Gastrocnemius medialis (tissue), 4 donors: ENCODE measurements around the gene CLDN19. TPM values are rescaled to one million over a fixed set of nuclear protein-coding genes. Genes with fewer than 3 reads are reported as not detected.

Experiments used
- ATAC-seq, 2 donors: fragments of 150-250 bp; one replicate each; pipeline ENCODE4 v1.9.1; 2016
- DNase-seq, 2 donors: peaks; one replicate each; pipeline ENCODE4 v3.0.0-alpha.2; 2019
- H3K27ac ChIP-seq, 4 donors: fragments of 200-600 bp; sonication (generic); 1 replicate in 1 of 4; 2 replicates in 3 of 4; pipeline ENCODE4 v1.5.1; 2016 to 2018; ENCODE audit warnings: mild to moderate bottlenecking in 2 of 4, moderate library complexity in 1 of 4
- H3K27me3 ChIP-seq, 3 donors: fragments of 200-600 bp; sonication (generic) in 2 of 3; 1 replicate in 1 of 3; 2 replicates in 2 of 3; pipeline versions ENCODE4 v1.5.1 to v1.6.0; 2016 to 2019; ENCODE audit warnings: mild to moderate bottlenecking in 1 of 3, moderate library complexity in 1 of 3
- H3K36me3 ChIP-seq, 2 donors: fragments of 200-600 bp; sonication (generic) in 1 of 2; one replicate each; pipeline ENCODE4 v1.5.1; 2017 to 2018
- H3K4me1 ChIP-seq, 2 donors: fragments of 200-600 bp; sonication (generic) in 1 of 2; one replicate each; pipeline ENCODE4 v1.5.1; 2016 to 2017; ENCODE audit warnings: mild to moderate bottlenecking in 2 of 2
- H3K4me3 ChIP-seq, 4 donors: fragments of 200-600 bp; sonication (generic) in 3 of 4; 1 replicate in 1 of 4; 2 replicates in 3 of 4; pipeline ENCODE4 v1.5.1; 2016 to 2019; ENCODE audit warnings: mild to moderate bottlenecking in 2 of 4
- H3K9me3 ChIP-seq, 3 donors: fragments of 200-600 bp; sonication (generic) in 2 of 3; 1 replicate in 1 of 3; 2 replicates in 2 of 3; pipeline ENCODE4 v1.5.1; 2016 to 2019
- POLR2A ChIP-seq, 2 donors: fragments of 450-650 bp; IDR thresholded peaks; one replicate each; pipeline ENCODE4 v1.6.1; 2017; ENCODE audit warnings: antibody characterized with exemption in 2 of 2, mild to moderate bottlenecking in 2 of 2, moderate library complexity in 2 of 2
- in situ Hi-C, 4 donors: fragments of 200-750 bp; cut with MboI; loops; one replicate each; pipeline versions ENCODE4 v1.15.0 to v1.8.0; 2017; ENCODE audit warnings: low sequenced_read_pairs in 4 of 4
- intact Hi-C: fragments of 100-400 bp; cut with DNase I; formaldehyde crosslinking; loops from one replicate; pipeline ENCODE4 v1.15.1; 2023; ENCODE audit warnings: low total_unique reads
- total RNA-seq, 4 donors: library from RNA; depleted of rRNA; stranded (reverse); fragments of >200 nt; gene quantifications; one replicate each; pipeline versions ENCODE4 v1.1.0 to v1.2.3, GENCODE V29; 2016
- TF ChIP-seq, protein P1 (sequence below), 5 experiments: fragments of 450-650 bp in 3 of 5; fragments of 200-600 bp in 2 of 5; sonication (generic) in 2 of 5; IDR thresholded peaks in 4 of 5; conservative IDR thresholded peaks in 1 of 5; 1 replicate in 4 of 5; 2 replicates in 1 of 5; pipeline ENCODE4 v1.5.1; 2016 to 2019; ENCODE audit warnings: antibody characterized with exemption in 5 of 5, mild to moderate bottlenecking in 3 of 5, moderate library complexity in 3 of 5

Gene CLDN19
- total RNA-seq, 4 donors from 2014 or later = 0.20 to 0.59 TPM; not detected in 2

- DNase-seq = no peak
- ATAC-seq = no peak
- Histone ChIP-seq H3K4me3 (no peak overlapping the region), H3K4me1 (no peaks in the 10 kb centered on the region), H3K9me3 (no peaks in the 10 kb centered on the region), H3K27ac (no peak overlapping the region), H3K36me3 (no peaks in the 10 kb centered on the region), H3K27me3 (no peaks in the 10 kb centered on the region)
- intact Hi-C loops = no loop called here
- in situ Hi-C loops = loop anchor here in 1 of 4 donors (25.0 kb wide), 2 partner anchors 172 to 597 kb away; no protein-coding TSS in a partner anchor
- no peak for TF ChIP-seq POLR2A (IDR thresholded peaks at IDR 0.05)
- TF ChIP-seq, protein P1, sequence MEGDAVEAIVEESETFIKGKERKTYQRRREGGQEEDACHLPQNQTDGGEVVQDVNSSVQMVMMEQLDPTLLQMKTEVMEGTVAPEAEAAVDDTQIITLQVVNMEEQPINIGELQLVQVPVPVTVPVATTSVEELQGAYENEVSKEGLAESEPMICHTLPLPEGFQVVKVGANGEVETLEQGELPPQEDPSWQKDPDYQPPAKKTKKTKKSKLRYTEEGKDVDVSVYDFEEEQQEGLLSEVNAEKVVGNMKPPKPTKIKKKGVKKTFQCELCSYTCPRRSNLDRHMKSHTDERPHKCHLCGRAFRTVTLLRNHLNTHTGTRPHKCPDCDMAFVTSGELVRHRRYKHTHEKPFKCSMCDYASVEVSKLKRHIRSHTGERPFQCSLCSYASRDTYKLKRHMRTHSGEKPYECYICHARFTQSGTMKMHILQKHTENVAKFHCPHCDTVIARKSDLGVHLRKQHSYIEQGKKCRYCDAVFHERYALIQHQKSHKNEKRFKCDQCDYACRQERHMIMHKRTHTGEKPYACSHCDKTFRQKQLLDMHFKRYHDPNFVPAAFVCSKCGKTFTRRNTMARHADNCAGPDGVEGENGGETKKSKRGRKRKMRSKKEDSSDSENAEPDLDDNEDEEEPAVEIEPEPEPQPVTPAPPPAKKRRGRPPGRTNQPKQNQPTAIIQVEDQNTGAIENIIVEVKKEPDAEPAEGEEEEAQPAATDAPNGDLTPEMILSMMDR (IDR thresholded peaks at IDR 0.05 in 4 of 5, conservative IDR thresholded peaks at IDR 0.05 in 1 of 5) = no peak
These were observed 5.6 kb downstream of the CLDN19 start for GRCh38 chr1:42734201-42735035.

DNA sequence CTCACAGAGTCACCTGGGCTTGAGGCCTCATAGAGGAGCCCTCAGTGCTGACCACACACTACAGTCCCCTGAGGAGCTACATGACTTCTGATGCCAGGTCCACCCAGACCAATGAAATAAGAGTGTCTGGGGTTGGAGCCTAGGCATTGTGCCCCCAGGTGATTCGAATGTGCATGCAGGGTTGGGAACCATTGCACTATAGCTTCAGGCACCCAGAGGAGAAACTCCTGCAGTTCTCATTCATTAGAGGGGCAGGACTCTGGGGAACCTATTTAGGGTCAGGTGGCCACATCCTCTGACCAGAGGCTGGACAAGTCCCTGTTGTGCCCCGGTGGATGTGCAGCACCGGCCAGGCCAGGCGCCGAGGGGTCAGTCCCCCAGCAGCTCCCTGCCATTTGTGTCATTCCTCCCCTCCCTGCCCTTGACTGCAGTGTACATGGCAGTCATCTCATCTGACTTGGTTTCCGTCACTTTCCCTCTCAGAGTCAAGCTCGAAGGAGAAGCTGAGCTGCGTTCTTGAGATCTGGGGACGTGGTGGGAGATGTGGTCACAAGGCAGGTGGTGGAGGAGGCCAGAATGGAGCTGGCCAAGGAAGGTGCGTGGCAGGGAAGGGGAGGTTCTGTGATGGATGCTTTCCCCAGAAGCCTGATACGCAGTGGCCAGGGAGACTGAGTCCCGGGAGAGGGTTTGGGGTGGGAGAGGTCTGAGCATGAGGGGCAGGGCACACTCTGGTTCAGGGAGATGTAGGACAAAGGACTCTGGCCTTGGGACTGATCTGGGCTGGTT, 6.4 kb downstream of the CLDN19 start:
- H3K4me3 ChIP-seq = no peak overlapping the region
- TF ChIP-seq, protein P1 (IDR thresholded peaks at IDR 0.05 in 4 of 5, conservative IDR thresholded peaks at IDR 0.05 in 1 of 5) = no peak
- TF ChIP-seq POLR2A (IDR thresholded peaks at IDR 0.05) = no peak
- no peaks in the 10 kb centered on the region for H3K27me3 ChIP-seq
- in situ Hi-C loops = loop anchor here in 1 of 4 donors (25.0 kb wide), 2 partner anchors 171 to 596 kb away; no protein-coding TSS in a partner anchor
- no peaks in the 10 kb centered on the region for H3K36me3 ChIP-seq
- ATAC-seq = no peak
- H3K9me3 ChIP-seq = no peaks in the 10 kb centered on the region
- H3K4me1 ChIP-seq = no peaks in the 10 kb centered on the region
- no peak overlapping the region for H3K27ac ChIP-seq
- intact Hi-C loops = no loop called here
- DNase-seq = no peak

GRCh38 chr1:42732126-42732680, 7.8 kb downstream of the CLDN19 start:
- Histone ChIP-seq H3K4me1 (no peaks in the 10 kb centered on the region), H3K27me3 (no peaks in the 10 kb centered on the region), H3K36me3 (no peaks in the 10 kb centered on the region), H3K9me3 (no peaks in the 10 kb centered on the region), H3K27ac (no peak overlapping the region), H3K4me3 (no peak overlapping the region)
- DNase-seq (no peak), ATAC-seq (no peak)
- intact Hi-C loops = no loop called here
- no peak for TF ChIP-seq POLR2A (IDR thresholded peaks at IDR 0.05)
- TF ChIP-seq, protein P1 (IDR thresholded peaks at IDR 0.05 in 4 of 5, conservative IDR thresholded peaks at IDR 0.05 in 1 of 5) = no peak
- in situ Hi-C loops = loop anchor here in 1 of 4 donors (25.0 kb wide), 2 partner anchors 170 to 595 kb away; no protein-coding TSS in a partner anchor

DNA sequence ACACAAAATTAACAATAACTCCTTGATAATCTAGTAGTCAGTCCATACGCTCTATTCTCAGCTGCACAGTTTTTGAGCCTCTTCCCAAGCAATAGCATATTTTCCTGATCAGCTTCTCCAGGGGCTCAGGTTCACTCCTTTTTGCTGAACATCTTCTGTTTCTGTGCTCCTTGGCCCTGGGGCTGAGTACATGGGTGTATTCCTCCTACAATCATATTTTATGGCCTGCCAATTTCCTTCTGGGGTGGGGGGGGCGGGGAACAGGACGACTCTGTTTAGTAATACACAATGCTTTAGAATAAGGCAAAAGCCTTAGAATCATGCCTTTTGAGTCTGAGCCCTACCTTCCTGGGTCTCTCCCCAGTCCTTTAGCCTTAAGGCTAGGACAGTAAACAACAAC, 8.5 kb downstream of the CLDN19 start:
- no peak for TF ChIP-seq POLR2A (IDR thresholded peaks at IDR 0.05)
- TF ChIP-seq, protein P1 (IDR thresholded peaks at IDR 0.05 in 4 of 5, conservative IDR thresholded peaks at IDR 0.05 in 1 of 5) = no peak

More for the DNA sequence above, 8.5 kb downstream of the CLDN19 start:
- in situ Hi-C loops (loop anchor here in 1 of 4 donors (25.0 kb wide), 2 partner anchors 169 to 594 kb away; no protein-coding TSS in a partner anchor), intact Hi-C loops (no loop called here)
- no peaks in the 10 kb centered on the region for H3K4me1 ChIP-seq
- no peaks in the 10 kb centered on the region for H3K36me3 ChIP-seq
- DNase-seq (no peak), ATAC-seq (no peak)
- H3K27me3 ChIP-seq = no peaks in the 10 kb centered on the region
- H3K4me3 ChIP-seq = no peak overlapping the region
- H3K9me3 ChIP-seq = no peaks in the 10 kb centered on the region
- H3K27ac ChIP-seq = no peak overlapping the region
